Measurements from ENCODE around the gene BNC2.

The BNC2 gene

GRCh38 chr9:16690205-16690604, 180.3 kb downstream of the BNC2 start:
- H3K27ac ChIP-seq (replicated peaks) = no peak overlapping the region
- no peak overlapping the region for H3K4me3 ChIP-seq (replicated peaks; ENCODE audit: insufficient read depth, low read length)
- DNase-seq (ENCODE audit: low read depth in 1 of 2, low spot score in 1 of 2) = no peak
- TF ChIP-seq CTCF (IDR thresholded peaks at IDR 0.05; ENCODE audit: insufficient read depth, low read length) = no peak
- H3K27me3 ChIP-seq (ENCODE audit: insufficient read depth, poor library complexity, severe bottlenecking) = no peaks in the 10 kb centered on the region

DNA sequence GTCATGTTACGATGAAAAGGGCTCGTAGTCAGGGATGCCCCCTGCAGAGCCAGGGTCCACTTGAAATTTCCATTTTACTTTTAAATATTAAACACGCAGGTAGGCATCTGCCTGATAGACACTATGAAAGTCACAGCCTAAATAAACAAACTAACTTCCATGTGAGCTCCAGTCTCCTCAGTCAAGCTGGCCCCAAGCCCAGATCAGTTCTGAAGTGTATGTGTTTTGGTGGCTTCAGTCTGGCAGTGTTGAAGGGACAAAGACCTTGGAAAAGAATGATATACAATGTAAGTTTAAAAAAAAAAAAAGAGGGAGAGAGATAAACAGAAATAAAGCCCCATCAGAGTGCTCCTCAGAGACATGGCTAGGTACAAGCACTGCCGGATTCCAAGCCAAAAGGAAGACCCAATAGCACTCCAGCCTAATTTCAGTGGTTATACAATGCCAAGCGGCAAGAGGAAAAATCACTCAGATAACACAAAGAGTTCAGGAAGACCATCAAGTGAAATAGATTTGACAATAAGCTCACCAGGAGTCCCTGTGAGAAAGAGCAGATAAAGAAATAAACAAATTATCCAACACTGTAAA, 181.0 kb downstream of the BNC2 start:
- Histone ChIP-seq H3K27ac (replicated peaks) (no peak overlapping the region), H3K4me3 (replicated peaks; ENCODE audit: insufficient read depth, low read length) (no peak overlapping the region), H3K27me3 (ENCODE audit: insufficient read depth, poor library complexity, severe bottlenecking) (no peaks in the 10 kb centered on the region)
- TF ChIP-seq GABPA (IDR thresholded peaks at IDR 0.05; ENCODE audit: low read depth) = no peak
- TF ChIP-seq, protein P1, sequence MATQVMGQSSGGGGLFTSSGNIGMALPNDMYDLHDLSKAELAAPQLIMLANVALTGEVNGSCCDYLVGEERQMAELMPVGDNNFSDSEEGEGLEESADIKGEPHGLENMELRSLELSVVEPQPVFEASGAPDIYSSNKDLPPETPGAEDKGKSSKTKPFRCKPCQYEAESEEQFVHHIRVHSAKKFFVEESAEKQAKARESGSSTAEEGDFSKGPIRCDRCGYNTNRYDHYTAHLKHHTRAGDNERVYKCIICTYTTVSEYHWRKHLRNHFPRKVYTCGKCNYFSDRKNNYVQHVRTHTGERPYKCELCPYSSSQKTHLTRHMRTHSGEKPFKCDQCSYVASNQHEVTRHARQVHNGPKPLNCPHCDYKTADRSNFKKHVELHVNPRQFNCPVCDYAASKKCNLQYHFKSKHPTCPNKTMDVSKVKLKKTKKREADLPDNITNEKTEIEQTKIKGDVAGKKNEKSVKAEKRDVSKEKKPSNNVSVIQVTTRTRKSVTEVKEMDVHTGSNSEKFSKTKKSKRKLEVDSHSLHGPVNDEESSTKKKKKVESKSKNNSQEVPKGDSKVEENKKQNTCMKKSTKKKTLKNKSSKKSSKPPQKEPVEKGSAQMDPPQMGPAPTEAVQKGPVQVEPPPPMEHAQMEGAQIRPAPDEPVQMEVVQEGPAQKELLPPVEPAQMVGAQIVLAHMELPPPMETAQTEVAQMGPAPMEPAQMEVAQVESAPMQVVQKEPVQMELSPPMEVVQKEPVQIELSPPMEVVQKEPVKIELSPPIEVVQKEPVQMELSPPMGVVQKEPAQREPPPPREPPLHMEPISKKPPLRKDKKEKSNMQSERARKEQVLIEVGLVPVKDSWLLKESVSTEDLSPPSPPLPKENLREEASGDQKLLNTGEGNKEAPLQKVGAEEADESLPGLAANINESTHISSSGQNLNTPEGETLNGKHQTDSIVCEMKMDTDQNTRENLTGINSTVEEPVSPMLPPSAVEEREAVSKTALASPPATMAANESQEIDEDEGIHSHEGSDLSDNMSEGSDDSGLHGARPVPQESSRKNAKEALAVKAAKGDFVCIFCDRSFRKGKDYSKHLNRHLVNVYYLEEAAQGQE (IDR thresholded peaks at IDR 0.05; ENCODE audit: insufficient replicate concordance, low read depth) = no peak
- no peak for DNase-seq (ENCODE audit: low read depth in 1 of 2, low spot score in 1 of 2)

DNA sequence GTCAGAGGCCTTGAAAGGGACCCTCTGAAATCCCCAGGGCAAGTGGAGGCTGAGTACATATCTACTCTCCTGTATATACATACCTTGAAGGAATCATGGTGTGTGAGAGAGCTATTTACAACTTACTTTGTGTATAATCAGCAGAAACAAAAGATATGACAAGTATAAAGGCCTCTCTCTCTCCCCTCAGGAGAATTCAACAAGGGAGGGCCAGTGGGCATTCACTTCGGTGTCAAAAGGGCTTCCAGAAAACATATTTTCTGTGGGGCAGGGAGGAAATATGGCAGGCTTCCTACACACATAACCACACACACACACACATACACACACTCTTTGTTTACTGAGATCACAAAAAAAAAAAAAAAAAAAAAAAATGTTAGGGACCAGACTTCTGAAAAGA, 181.7 kb downstream of the BNC2 start:
- TF ChIP-seq, protein P1 (IDR thresholded peaks at IDR 0.05; ENCODE audit: insufficient replicate concordance, low read depth) = no peak
- TF ChIP-seq GABPA (IDR thresholded peaks at IDR 0.05; ENCODE audit: low read depth) (no peak), SPI1 (IDR thresholded peaks at IDR 0.05; ENCODE audit: borderline replicate concordance, low read depth) (no peak), POLR2AphosphoS5 (IDR thresholded peaks at IDR 0.05; ENCODE audit: low read depth) (no peak)
- no peaks in the 10 kb centered on the region for H3K27me3 ChIP-seq (ENCODE audit: insufficient read depth, poor library complexity, severe bottlenecking)
- no peak for DNase-seq (ENCODE audit: low read depth in 1 of 2, low spot score in 1 of 2)
- no peak overlapping the region for H3K4me3 ChIP-seq (replicated peaks; ENCODE audit: insufficient read depth, low read length)
- H3K27ac ChIP-seq (replicated peaks) = no peak overlapping the region

- no peak overlapping the region for H3K4me3 ChIP-seq (replicated peaks; ENCODE audit: insufficient read depth, low read length)
- no peaks in the 10 kb centered on the region for H3K27me3 ChIP-seq (ENCODE audit: insufficient read depth, poor library complexity, severe bottlenecking)
- H3K27ac ChIP-seq (replicated peaks) = no peak overlapping the region
- TF ChIP-seq GABPA (IDR thresholded peaks at IDR 0.05; ENCODE audit: low read depth) (no peak), CTCF (IDR thresholded peaks at IDR 0.05; ENCODE audit: insufficient read depth, low read length) (no peak), POLR2AphosphoS5 (IDR thresholded peaks at IDR 0.05; ENCODE audit: low read depth) (no peak), SPI1 (IDR thresholded peaks at IDR 0.05; ENCODE audit: borderline replicate concordance, low read depth) (no peak)
- TF ChIP-seq, protein P1 (IDR thresholded peaks at IDR 0.05; ENCODE audit: insufficient replicate concordance, low read depth) = no peak
- DNase-seq (ENCODE audit: low read depth in 1 of 2, low spot score in 1 of 2) = no peak
Observed at GRCh38 chr9:16687678-16688369, 182.6 kb downstream of the BNC2 start.
